SK-N-SH (cell line): ENCODE results near the gene TRIM54. TPM values are rescaled to one million over a fixed set of nuclear protein-coding genes. Genes with fewer than 3 reads are reported as not detected.
"Not testable (repeated sequence)": the region's sequence is repeated elsewhere in the genome, so short reads cannot be mapped to it uniquely, and the experiment has no call there.

Source experiments
- CTCF ChIA-PET: fragments of 300-600, 350-600 bp; formaldehyde crosslinking; extraction: SDS; loops from one replicate; lab custom pipeline; 2021; lab: Yijun Ruan, JAX
- POLR2A ChIA-PET: fragments of 350-600 bp; sonication (Branson Sonifier 250); formaldehyde crosslinking; extraction: SDS; loops from one replicate; lab custom pipeline; 2020; ENCODE audit warnings: antibody characterized with exemption, inconsistent platforms; lab: Yijun Ruan, JAX
- DNase-seq: peaks from one replicate; pipeline ENCODE4 v3.0.0; 2012
- H2AFZ ChIP-seq: fragments of 200-600 bp; sonication (generic); 2 replicates; pipeline ENCODE4 v1.8.1; 2016; ENCODE audit warnings: antibody characterized with exemption, mild to moderate bottlenecking, low read depth
- H3F3A ChIP-seq: fragments of 200-600 bp; sonication (generic); replicated peaks from 2 replicates; pipeline ENCODE3; 2016; ENCODE audit warnings: antibody characterized with exemption, mild to moderate bottlenecking; ENCODE audit not compliant: insufficient read depth
- H3K27ac ChIP-seq, 2 experiments: fragments of 200-500 bp in 1 of 2; fragments of 200-600 bp in 1 of 2; sonication (Bioruptor generic) in 1 of 2; sonication (generic), shearing (Covaris generic) in 1 of 2; 2 replicates each; pipeline versions ENCODE4 v1.5.1 to v1.6.1; 2014 to 2016; ENCODE audit warnings: low read depth in 2 of 2, inconsistent platforms in 1 of 2, low read length in 1 of 2, mild to moderate bottlenecking in 1 of 2, mixed read lengths in 1 of 2
- H3K27me3 ChIP-seq: fragments of 200-600 bp; sonication (generic), shearing (Covaris generic); 2 replicates; pipeline ENCODE4 v1.6.1; 2016; ENCODE audit warnings: mixed run types; ENCODE audit not compliant: insufficient read depth
- H3K36me3 ChIP-seq, 2 experiments: fragments of 200-500 bp in 1 of 2; fragments of 200-600 bp in 1 of 2; sonication (Bioruptor generic) in 1 of 2; sonication (generic) in 1 of 2; replicated peaks in 1 of 2; 2 replicates each; pipeline versions ENCODE3 to v1.5.1; 2014 to 2016; ENCODE audit warnings: low read length in 1 of 2, mild to moderate bottlenecking in 1 of 2; ENCODE audit not compliant: insufficient read depth in 2 of 2, control insufficient read depth in 1 of 2
- H3K4me1 ChIP-seq, 2 experiments: fragments of 200-500 bp in 1 of 2; fragments of 200-600 bp in 1 of 2; sonication (Bioruptor generic) in 1 of 2; sonication (generic), shearing (Covaris generic) in 1 of 2; 2 replicates each; pipeline versions ENCODE4 v1.5.1 to v1.6.1; 2014 to 2016; ENCODE audit warnings: low read depth in 1 of 2, low read length in 1 of 2, mixed run types in 1 of 2; ENCODE audit not compliant: insufficient read depth in 2 of 2, control insufficient read depth in 1 of 2
- H3K4me2 ChIP-seq: fragments of 200-600 bp; sonication (generic), shearing (Covaris generic); 2 replicates; pipeline ENCODE4 v1.6.1; 2017; ENCODE audit warnings: mixed run types
- H3K4me3 ChIP-seq, 2 experiments: fragments of 200-500 bp in 1 of 2; fragments of 200-600 bp in 1 of 2; sonication (Bioruptor generic) in 1 of 2; sonication (generic), shearing (Covaris generic) in 1 of 2; 2 replicates each; pipeline versions ENCODE4 v1.5.1 to v1.8.1; 2014 to 2016; ENCODE audit warnings: low read depth in 2 of 2, inconsistent platforms in 1 of 2, low read length in 1 of 2, mild to moderate bottlenecking in 1 of 2, mixed read lengths in 1 of 2, moderate library complexity in 1 of 2
- H3K79me2 ChIP-seq: fragments of 200-600 bp; sonication (generic); 2 replicates; pipeline ENCODE4 v1.8.1; 2017; ENCODE audit warnings: mild to moderate bottlenecking; ENCODE audit not compliant: insufficient read depth
- H3K9ac ChIP-seq: fragments of 200-600 bp; sonication (generic); 2 replicates; pipeline ENCODE4 v1.6.1; 2017; ENCODE audit warnings: mixed run types
- H3K9me2 ChIP-seq: fragments of 200-600 bp; sonication (generic); 2 replicates; pipeline ENCODE4 v1.6.1; 2017; ENCODE audit warnings: mixed run types
- H3K9me3 ChIP-seq: fragments of 200-600 bp; sonication (generic); 2 replicates; pipeline ENCODE4 v1.6.1; 2017; ENCODE audit warnings: mixed run types, mild to moderate bottlenecking, moderate library complexity
- H4K20me1 ChIP-seq: fragments of 200-600 bp; sonication (generic); 2 replicates; pipeline ENCODE4 v1.6.1; 2017; ENCODE audit warnings: mild to moderate bottlenecking, mixed run types; ENCODE audit not compliant: insufficient read depth
- FOXJ3 ChIP-seq: sonication (generic); formaldehyde crosslinking; IDR thresholded peaks from 2 replicates; pipeline ENCODE4 v1.5.1; 2020; ENCODE audit warnings: mild to moderate bottlenecking, missing genetic modification reagents
- JUND ChIP-seq: IDR thresholded peaks from 2 replicates; pipeline ENCODE4 v1.4.0; 2012
- MEF2A ChIP-seq: IDR thresholded peaks from 2 replicates; pipeline ENCODE4 v1.4.0; 2012; ENCODE audit warnings: low read depth, borderline replicate concordance
- NFIC ChIP-seq: IDR thresholded peaks from 2 replicates; pipeline ENCODE4 v1.4.0; 2012; ENCODE audit warnings: borderline replicate concordance
- NRF1 ChIP-seq: IDR thresholded peaks from 2 replicates; pipeline ENCODE4 v1.6.1; 2012; ENCODE audit warnings: low read depth, mild to moderate bottlenecking, low read length
- SMC3 ChIP-seq: IDR thresholded peaks from 2 replicates; pipeline ENCODE4 v1.6.1; 2012; ENCODE audit warnings: low read depth, low read length, improper control_type of control experiment
- TEAD4 ChIP-seq: IDR thresholded peaks from 2 replicates; pipeline ENCODE4 v1.4.0; 2012; ENCODE audit warnings: mild to moderate bottlenecking, borderline replicate concordance; ENCODE audit not compliant: insufficient read depth
- WGBS: methylation state at CpG from one replicate; pipeline ENCODE4 v1.1.6; 2017; ENCODE audit warnings: low lambda C conversion rate; 5-methylcytosine and 5-hydroxymethylcytosine counted together
- polyA plus RNA-seq, 3 experiments: library from polyadenylated mRNA; depleted of rRNA; stranded (reverse); fragments of >200 nt; gene quantifications; 2 replicates each; pipeline ENCODE4 v1.2.3, GENCODE V29; 2012
- TF ChIP-seq, protein P1 (sequence below): IDR thresholded peaks from 2 replicates; pipeline ENCODE4 v1.6.1; 2012; ENCODE audit warnings: mild to moderate bottlenecking, low read depth, low read length, moderate library complexity
- TF ChIP-seq, protein P2 (sequence below): fragments of 150-350 bp; IDR thresholded peaks from 2 replicates; pipeline ENCODE4 v1.6.1; 2017; ENCODE audit warnings: antibody characterized with exemption, low read length, low read depth, borderline replicate concordance

TRIM54 gene
- polyA plus RNA-seq, 1 of the 3 experiments (the other 2 are of a cell fraction): 0.28 TPM

DNA sequence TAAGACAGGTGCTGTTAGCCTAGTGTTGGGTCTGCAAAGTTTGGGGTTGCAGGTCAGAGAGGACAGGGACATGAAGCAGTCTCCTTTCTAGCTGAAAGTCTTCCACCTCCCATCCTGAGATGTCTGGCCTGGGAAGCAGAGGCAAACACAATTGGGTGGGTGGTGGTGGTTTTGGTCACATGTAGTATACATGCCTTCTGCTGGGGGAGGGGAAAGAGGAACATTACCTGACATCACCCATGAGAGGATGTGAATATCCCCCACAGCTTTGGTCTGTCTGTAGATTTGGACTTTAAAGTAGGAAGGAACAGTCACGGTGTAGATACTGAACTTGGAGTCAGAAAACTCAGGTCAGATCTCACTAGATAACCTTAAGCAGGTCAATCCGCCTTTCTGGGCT, 11.6 kb upstream of the TRIM54 start:
- H3K27me3 ChIP-seq: peaks cover 40% of the 10 kb centered on the region
- 70% methylated on average over 2 of the region's 2 CpGs for WGBS
- H2AFZ ChIP-seq: no peak overlapping the region
- H3K4me2 ChIP-seq: no peak overlapping the region
- no peak overlapping the region for H3K4me3 ChIP-seq
- DNase-seq: no peak
- no peaks in the 10 kb centered on the region for H3K79me2 ChIP-seq
- ChIA-PET POLR2A (no interaction called here), CTCF (interaction anchor here (0.8 to 14.1 kb wide), 5 partner anchors 15 to 309 kb away, joined by 3 to 392 read pairs (median 3); partner anchors contain the start of gene TRIM54)
- H3K9me3 ChIP-seq: no peaks in the 10 kb centered on the region
- no peak overlapping the region for H3K27ac ChIP-seq
- H3K4me1 ChIP-seq: no peaks in the 10 kb centered on the region
- H3F3A ChIP-seq: peaks cover under 1% of the 10 kb centered on the region
- no peaks in the 10 kb centered on the region for H4K20me1 ChIP-seq
- no peak overlapping the region for H3K9ac ChIP-seq
- no peaks in the 10 kb centered on the region for H3K36me3 ChIP-seq
- H3K9me2 ChIP-seq: no peaks in the 10 kb centered on the region
- no peak for TF ChIP-seq NFIC
- TF ChIP-seq NRF1: no peak
- TF ChIP-seq FOXJ3 (CRISPR knock-in tag): no peak
- TF ChIP-seq TEAD4: no peak

DNA sequence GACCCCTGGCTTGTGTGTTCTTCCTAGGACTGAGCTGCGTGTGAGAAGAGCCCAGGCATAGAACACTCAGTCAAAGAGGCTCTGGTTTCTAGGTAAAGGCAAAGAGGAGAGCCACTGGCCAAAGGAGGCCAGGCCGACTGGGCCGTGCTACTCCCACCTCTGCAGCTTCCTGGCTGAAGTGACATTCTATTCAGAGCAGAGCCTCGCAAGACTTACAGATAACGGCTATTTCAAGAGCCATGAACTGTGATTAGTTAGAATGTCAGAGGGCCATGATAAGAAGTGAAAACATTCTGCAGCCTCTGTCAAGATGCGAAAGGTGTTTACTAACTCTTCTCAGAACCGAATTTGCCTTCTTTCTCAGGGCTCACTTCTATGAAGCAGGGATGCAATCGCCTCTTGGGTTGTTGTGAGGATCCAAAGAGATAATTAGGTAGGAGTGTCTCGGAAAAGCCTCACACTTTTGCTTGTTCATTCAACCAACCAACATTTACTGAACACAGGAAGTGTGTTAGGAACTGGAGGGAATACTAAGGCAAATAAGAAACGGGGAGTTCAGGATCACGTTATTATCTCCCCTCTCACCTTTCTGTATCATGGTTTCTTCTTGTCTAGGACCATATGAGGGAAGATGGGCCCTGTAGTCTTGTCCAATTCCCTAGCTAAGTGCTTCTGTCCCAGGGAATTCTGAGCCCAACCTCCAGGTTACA, 10.4 kb upstream of the TRIM54 start:
- ChIA-PET CTCF (interaction anchor here (0.8 to 14.1 kb wide), 9 partner anchors 9 to 255 kb away, joined by 3 to 392 read pairs (median 5); partner anchors contain the start of genes SLC30A3 and TRIM54), POLR2A (interaction anchor here (0.6 kb wide), 1 partner anchor 211 kb away, joined by 3 read pairs; no protein-coding TSS in a partner anchor)
- no peak overlapping the region for H3K4me3 ChIP-seq
- H3K27me3 ChIP-seq: peaks cover 29% of the 10 kb centered on the region; the same call in 1 of the 2 replicates
- H3K9me3 ChIP-seq: no peaks in the 10 kb centered on the region
- H3K4me2 ChIP-seq: no peak overlapping the region
- no peaks in the 10 kb centered on the region for H3F3A ChIP-seq
- no peak overlapping the region for H3K9ac ChIP-seq
- no peaks in the 10 kb centered on the region for H3K79me2 ChIP-seq
- no peak overlapping the region for H3K27ac ChIP-seq
- H4K20me1 ChIP-seq: no peaks in the 10 kb centered on the region
- 87% methylated on average over 11 of the region's 11 CpGs for WGBS
- no peak for DNase-seq
- no peak overlapping the region for H2AFZ ChIP-seq
- H3K4me1 ChIP-seq: no peaks in the 10 kb centered on the region
- H3K36me3 ChIP-seq: no peaks in the 10 kb centered on the region
- no peaks in the 10 kb centered on the region for H3K9me2 ChIP-seq
- no peak for TF ChIP-seq JUND
- TF ChIP-seq, protein P1, sequence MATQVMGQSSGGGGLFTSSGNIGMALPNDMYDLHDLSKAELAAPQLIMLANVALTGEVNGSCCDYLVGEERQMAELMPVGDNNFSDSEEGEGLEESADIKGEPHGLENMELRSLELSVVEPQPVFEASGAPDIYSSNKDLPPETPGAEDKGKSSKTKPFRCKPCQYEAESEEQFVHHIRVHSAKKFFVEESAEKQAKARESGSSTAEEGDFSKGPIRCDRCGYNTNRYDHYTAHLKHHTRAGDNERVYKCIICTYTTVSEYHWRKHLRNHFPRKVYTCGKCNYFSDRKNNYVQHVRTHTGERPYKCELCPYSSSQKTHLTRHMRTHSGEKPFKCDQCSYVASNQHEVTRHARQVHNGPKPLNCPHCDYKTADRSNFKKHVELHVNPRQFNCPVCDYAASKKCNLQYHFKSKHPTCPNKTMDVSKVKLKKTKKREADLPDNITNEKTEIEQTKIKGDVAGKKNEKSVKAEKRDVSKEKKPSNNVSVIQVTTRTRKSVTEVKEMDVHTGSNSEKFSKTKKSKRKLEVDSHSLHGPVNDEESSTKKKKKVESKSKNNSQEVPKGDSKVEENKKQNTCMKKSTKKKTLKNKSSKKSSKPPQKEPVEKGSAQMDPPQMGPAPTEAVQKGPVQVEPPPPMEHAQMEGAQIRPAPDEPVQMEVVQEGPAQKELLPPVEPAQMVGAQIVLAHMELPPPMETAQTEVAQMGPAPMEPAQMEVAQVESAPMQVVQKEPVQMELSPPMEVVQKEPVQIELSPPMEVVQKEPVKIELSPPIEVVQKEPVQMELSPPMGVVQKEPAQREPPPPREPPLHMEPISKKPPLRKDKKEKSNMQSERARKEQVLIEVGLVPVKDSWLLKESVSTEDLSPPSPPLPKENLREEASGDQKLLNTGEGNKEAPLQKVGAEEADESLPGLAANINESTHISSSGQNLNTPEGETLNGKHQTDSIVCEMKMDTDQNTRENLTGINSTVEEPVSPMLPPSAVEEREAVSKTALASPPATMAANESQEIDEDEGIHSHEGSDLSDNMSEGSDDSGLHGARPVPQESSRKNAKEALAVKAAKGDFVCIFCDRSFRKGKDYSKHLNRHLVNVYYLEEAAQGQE: no peak
- no peak for TF ChIP-seq MEF2A
- TF ChIP-seq, protein P2, sequence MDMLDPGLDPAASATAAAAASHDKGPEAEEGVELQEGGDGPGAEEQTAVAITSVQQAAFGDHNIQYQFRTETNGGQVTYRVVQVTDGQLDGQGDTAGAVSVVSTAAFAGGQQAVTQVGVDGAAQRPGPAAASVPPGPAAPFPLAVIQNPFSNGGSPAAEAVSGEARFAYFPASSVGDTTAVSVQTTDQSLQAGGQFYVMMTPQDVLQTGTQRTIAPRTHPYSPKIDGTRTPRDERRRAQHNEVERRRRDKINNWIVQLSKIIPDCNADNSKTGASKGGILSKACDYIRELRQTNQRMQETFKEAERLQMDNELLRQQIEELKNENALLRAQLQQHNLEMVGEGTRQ: no peak
- no peak for TF ChIP-seq SMC3
- TF ChIP-seq, all 33 proteins: peak for 0

DNA sequence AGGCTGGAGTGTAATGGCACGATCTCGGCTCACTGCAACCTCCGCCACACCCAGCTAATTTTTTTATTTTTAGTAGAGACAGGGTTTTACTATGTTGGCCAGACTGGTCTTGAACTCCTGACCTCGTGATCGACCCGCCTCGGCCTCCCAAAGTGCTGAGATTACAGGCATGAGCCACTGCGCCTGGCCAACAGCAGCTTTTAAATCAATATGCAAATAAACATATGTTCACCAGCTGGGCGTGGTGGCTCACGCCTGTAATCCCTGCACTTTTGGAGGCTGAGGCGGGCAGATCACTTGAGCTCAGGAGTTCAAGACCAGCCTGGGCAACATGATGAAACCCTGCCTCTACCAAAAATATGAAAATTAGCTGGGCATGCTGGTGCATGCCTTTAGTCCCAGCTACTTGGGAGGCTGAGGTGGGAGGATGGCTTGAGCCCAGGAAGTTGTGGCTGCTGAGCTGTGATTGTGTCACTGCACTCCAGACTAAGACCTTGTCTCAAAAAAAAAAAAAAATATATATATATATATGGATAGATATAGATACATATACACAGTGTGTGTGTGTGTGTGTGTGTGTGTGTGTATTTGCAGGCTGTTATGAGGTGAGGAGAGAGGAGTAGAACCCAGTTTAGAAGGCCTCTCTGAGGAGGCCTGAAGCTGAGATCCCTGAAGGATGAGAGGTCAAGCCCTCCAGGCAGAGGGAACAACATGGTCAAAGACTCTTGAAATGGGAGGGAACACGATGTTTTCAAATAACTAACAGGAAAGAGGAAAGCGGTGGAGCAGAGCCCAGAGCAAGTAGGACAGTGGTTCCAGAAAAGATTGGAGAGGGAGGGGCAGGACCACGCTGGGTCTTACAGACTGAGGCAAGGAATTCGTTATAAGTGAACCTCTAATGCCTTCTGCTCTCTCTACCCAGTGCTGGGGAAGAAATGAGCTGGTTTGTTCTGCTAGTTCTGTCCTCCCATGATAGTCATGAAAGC, 9.4 kb upstream of the TRIM54 start:
- CTCF ChIA-PET: interaction anchor here (0.6 to 14.1 kb wide), 13 partner anchors 8 to 256 kb away, joined by 3 to 392 read pairs (median 6); partner anchors contain the start of genes SLC30A3 and TRIM54
- 83% methylated on average over 15 of the region's 15 CpGs for WGBS

More for the DNA sequence above, 9.4 kb upstream of the TRIM54 start:
- H3K79me2 ChIP-seq, H3K9me2 ChIP-seq, H3K4me2 ChIP-seq, H3K4me3 ChIP-seq, H4K20me1 ChIP-seq, H3F3A ChIP-seq, H2AFZ ChIP-seq, H3K27ac ChIP-seq, H3K4me1 ChIP-seq, DNase-seq, H3K9me3 ChIP-seq, H3K36me3 ChIP-seq, H3K9ac ChIP-seq: not testable (repeated sequence)
- POLR2A ChIA-PET: interaction anchor here (0.6 kb wide), 1 partner anchor 212 kb away, joined by 3 read pairs; no protein-coding TSS in a partner anchor
- H3K27me3 ChIP-seq: peaks cover 34% of the 10 kb centered on the region; the same call in 1 of the 2 replicates
